GM10266 (cell line): ENCODE measurements around the gene CTSD.

Experiments used
- DNase-seq: peaks from one replicate; pipeline ENCODE4 v3.0.0; 2012; ENCODE audit errors: extremely low spot score
- CTCF ChIP-seq: IDR thresholded peaks from 2 replicates; pipeline ENCODE4 v1.5.1; 2012; ENCODE audit warnings: mild to moderate bottlenecking, low read depth; ENCODE audit not compliant: control insufficient read depth, insufficient read depth; ENCODE audit errors: missing control alignments

CTSD gene

GRCh38 chr11:1746956-1747752, 16.6 kb downstream of the CTSD start:
- no peak for DNase-seq
- TF ChIP-seq CTCF: no peak

GRCh38 chr11:1746511-1746931, 17.2 kb downstream of the CTSD start:
- DNase-seq: no peak
- TF ChIP-seq CTCF: no peak

GRCh38 chr11:1745701-1746320, 17.9 kb downstream of the CTSD start:
- DNase-seq: no peak
- no peak for TF ChIP-seq CTCF

- DNase-seq: no peak
- TF ChIP-seq CTCF: no peak
Observed at GRCh38 chr11:1744891-1745700, 18.6 kb downstream of the CTSD start.

GRCh38 chr11:1744137-1744886, 19.4 kb downstream of the CTSD start:
- no peak for DNase-seq
- TF ChIP-seq CTCF: no peak

GRCh38 chr11:1743585-1744136, 20.1 kb downstream of the CTSD start:
- no peak for TF ChIP-seq CTCF
- DNase-seq: no peak
